DND-41 (cell line): ENCODE measurements around the gene NDOR1.

Experiments used
- ATAC-seq: fragments of 200-7000 bp; cut with Tn5 transposase; 3 replicates; pipeline ENCODE4 v1.9.1; 2021; ENCODE audit warnings: low read depth; ENCODE audit not compliant: insufficient read depth
- DNase-seq: peaks from one replicate; pipeline ENCODE4 v3.0.0-alpha.2; 2020
- H2AFZ ChIP-seq: 2 replicates; pipeline ENCODE4 v1.6.0; 2012; ENCODE audit warnings: low read depth, low read length
- H3K27ac ChIP-seq: 2 replicates; pipeline ENCODE4 v1.5.1; 2012; ENCODE audit warnings: low read length, inconsistent platforms
- H3K27me3 ChIP-seq: fragments of 200-600 bp; sonication (generic); 2 replicates; pipeline ENCODE4 v1.6.0; 2012; ENCODE audit warnings: low read length, mild to moderate bottlenecking, inconsistent platforms; ENCODE audit not compliant: insufficient read depth, poor library complexity
- H3K36me3 ChIP-seq: 2 replicates; pipeline ENCODE4 v1.5.1; 2012; ENCODE audit warnings: low read length, inconsistent platforms; ENCODE audit not compliant: insufficient read depth
- H3K4me1 ChIP-seq: 2 replicates; pipeline ENCODE4 v1.5.1; 2012; ENCODE audit warnings: mild to moderate bottlenecking, low read length; ENCODE audit not compliant: insufficient read depth
- H3K4me2 ChIP-seq: 2 replicates; pipeline ENCODE4 v1.6.0; 2012; ENCODE audit warnings: mild to moderate bottlenecking, moderate library complexity, low read length, inconsistent platforms; ENCODE audit not compliant: insufficient read depth
- H3K4me3 ChIP-seq, 2 experiments: fragments of 200-600 bp in 1 of 2; shearing (Covaris generic) in 1 of 2; 2 replicates each; pipeline ENCODE4 v1.5.1; 2012 to 2016; ENCODE audit warnings: inconsistent platforms in 2 of 2, low read length in 2 of 2, mild to moderate bottlenecking in 2 of 2, low read depth in 1 of 2, moderate library complexity in 1 of 2
- H3K79me2 ChIP-seq: 2 replicates; pipeline ENCODE4 v1.6.0; 2012; ENCODE audit warnings: low read length, inconsistent platforms; ENCODE audit not compliant: insufficient read depth
- H3K9ac ChIP-seq: 2 replicates; pipeline ENCODE4 v1.6.0; 2012; ENCODE audit warnings: low read depth, mild to moderate bottlenecking, inconsistent platforms, low read length, moderate library complexity
- H3K9me3 ChIP-seq: 2 replicates; pipeline ENCODE4 v1.5.1; 2012; ENCODE audit warnings: low read length, moderate library complexity, mild to moderate bottlenecking, inconsistent platforms; ENCODE audit not compliant: insufficient read depth, severe bottlenecking
- H4K20me1 ChIP-seq: 2 replicates; pipeline ENCODE4 v1.6.0; 2012; ENCODE audit warnings: low read length; ENCODE audit not compliant: insufficient read depth
- CTCF ChIP-seq: IDR thresholded peaks from 2 replicates; pipeline ENCODE4 v1.5.1; 2012; ENCODE audit warnings: borderline replicate concordance, low read length, moderate library complexity, mild to moderate bottlenecking; ENCODE audit not compliant: poor library complexity, severe bottlenecking; ENCODE audit errors: extremely low read depth
- EZH2 ChIP-seq: IDR thresholded peaks from 3 replicates; pipeline ENCODE4 v1.6.1; 2012; ENCODE audit warnings: borderline replicate concordance, low read depth, mild to moderate bottlenecking, moderate library complexity, low read length, inconsistent platforms; ENCODE audit not compliant: severe bottlenecking

Gene NDOR1

GRCh38 chr9:137184881-137185660, 20.4 kb upstream of the NDOR1 start:
- H3K36me3 ChIP-seq: peaks cover 77% of the 10 kb centered on the region

DNA sequence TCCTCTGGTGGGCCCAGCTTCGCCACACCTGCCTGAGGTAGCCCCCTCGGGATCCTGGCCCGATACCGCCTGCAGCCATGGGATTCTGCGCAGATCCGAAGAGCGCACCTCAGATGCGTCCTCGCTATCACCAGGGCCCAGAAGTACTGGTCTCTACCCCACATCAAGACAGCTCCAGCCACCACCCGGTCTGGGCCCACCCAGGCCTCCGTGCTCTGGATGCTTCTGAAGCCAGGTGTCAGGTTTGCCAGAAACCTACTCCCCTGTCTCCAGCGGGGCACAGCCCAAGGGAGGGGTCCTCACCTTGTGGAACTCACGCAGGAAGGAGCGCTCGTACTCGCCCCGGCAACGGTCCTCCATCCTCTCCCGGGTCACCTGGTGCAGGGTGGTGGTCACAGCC, 19.6 kb upstream of the NDOR1 start:
- Histone ChIP-seq H3K36me3 (peaks cover 76% of the 10 kb centered on the region), H4K20me1 (peaks cover 39% of the 10 kb centered on the region), H3K79me2 (peaks cover 48% of the 10 kb centered on the region), H3K4me3 (peak overlapping the region in 1 of 2 experiments; percentile 97; a peak in 1 of 4 replicates), H3K9me3 (no peaks in the 10 kb centered on the region), H3K9ac (0 out of 2 replicates have a peak overlapping the region, but pooled peaks have one; percentile 97), H3K4me2 (peak overlapping the region; percentile 88; the same call in 1 of the 2 replicates), H3K27me3 (no peaks in the 10 kb centered on the region), H3K4me1 (peaks cover 44% of the 10 kb centered on the region), H2AFZ (no peak overlapping the region), H3K27ac (no peak overlapping the region)
- DNase-seq (no peak), ATAC-seq (no peak)
- TF ChIP-seq EZH2 (no peak), CTCF (no peak)

More at GRCh38 chr9:137184881-137185660, 20.4 kb upstream of the NDOR1 start:
- ATAC-seq: no peak
- Histone ChIP-seq H3K4me2 (peak overlapping the region; percentile 22; the same call in 1 of the 2 replicates), H3K4me3 (no peak overlapping the region), H3K9me3 (no peaks in the 10 kb centered on the region), H2AFZ (no peak overlapping the region), H3K9ac (no peak overlapping the region), H3K4me1 (peaks cover 35% of the 10 kb centered on the region), H3K79me2 (peaks cover 47% of the 10 kb centered on the region), H3K27ac (no peak overlapping the region), H4K20me1 (peaks cover 32% of the 10 kb centered on the region), H3K27me3 (no peaks in the 10 kb centered on the region)
- no peak for DNase-seq
- no peak for TF ChIP-seq CTCF
- no peak for TF ChIP-seq EZH2

GRCh38 chr9:137186385-137186784, 19.1 kb upstream of the NDOR1 start:
- TF ChIP-seq CTCF (no peak), EZH2 (no peak)
- Histone ChIP-seq H3K9ac (peak overlapping the region; percentile 97), H3K9me3 (no peaks in the 10 kb centered on the region), H3K36me3 (peaks cover 77% of the 10 kb centered on the region), H4K20me1 (peaks cover 39% of the 10 kb centered on the region), H2AFZ (no peak overlapping the region), H3K4me2 (peak overlapping the region; percentile 88), H3K27ac (no peak overlapping the region), H3K79me2 (peaks cover 48% of the 10 kb centered on the region), H3K27me3 (no peaks in the 10 kb centered on the region), H3K4me1 (peaks cover 44% of the 10 kb centered on the region), H3K4me3 (peak overlapping the region in 1 of 2 experiments; percentile 97; a peak in 2 of 4 replicates)
- DNase-seq (no peak), ATAC-seq (no peak)
